HG03103 (cell line): Measurements from ENCODE around the gene SLC41A1.
A peak's percentile ranks its signal among the peaks of the same experiment; 100 is the strongest.
"Not testable (repeated sequence)": the region's sequence is repeated elsewhere in the genome, so short reads cannot be mapped to it uniquely, and the experiment has no call there.

Source experiments
- ATAC-seq: cut with Tn5 transposase; IDR thresholded peaks from one replicate; pipeline ENCODE4 v1.9.1; 2021; ENCODE audit warnings: low read depth; ENCODE audit not compliant: unreplicated experiment

SLC41A1 gene

DNA sequence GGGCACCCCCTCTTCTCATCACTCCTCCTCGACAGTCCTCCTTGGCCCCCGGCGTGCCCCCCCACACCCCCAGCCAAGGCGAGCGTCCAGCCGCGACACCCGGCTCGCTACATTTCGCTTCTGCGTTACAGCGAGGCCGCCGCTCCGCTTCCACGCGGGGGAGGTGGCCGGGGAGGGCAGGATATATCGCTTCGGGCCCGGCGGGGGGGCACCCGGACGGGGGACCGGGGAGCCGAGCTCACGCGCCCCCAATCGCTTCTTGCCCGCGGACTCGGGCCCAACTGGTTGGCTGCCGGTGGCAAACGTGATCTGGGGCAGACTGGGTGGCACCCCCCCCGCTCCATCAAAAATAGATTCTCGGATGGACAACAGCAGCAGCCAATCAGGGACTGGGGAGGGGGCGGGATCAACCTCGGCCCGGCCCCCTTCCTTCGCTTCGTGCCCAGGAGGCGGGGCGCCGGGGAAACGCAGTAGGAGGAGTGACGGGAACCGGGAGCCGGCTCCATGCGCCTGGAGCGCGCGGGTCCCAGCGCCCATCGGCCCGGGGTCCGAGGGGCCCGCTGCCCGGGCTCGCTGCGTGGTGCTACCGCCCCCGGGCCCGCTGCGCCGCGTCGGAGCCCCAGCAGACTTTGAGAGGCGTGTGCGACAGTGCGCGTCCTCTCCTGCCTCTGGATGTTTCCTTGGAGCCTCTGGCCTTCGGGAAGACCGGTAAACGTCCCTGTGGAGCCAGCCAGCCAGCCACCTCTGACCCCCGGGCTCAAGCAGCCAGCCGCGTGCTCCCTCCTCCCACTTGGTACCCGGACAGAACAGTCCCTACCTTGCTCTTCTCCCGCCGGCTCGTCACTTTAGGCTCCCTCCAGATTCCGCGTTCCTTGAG lies at the start of gene SLC41A1:
Gene SLC41A1 (minus strand): TSS at position 321 of the 877 bp plus-strand sequence. CDS start 2,757 bp downstream, outside the sequence.
- peak; percentile 58 for ATAC-seq

DNA sequence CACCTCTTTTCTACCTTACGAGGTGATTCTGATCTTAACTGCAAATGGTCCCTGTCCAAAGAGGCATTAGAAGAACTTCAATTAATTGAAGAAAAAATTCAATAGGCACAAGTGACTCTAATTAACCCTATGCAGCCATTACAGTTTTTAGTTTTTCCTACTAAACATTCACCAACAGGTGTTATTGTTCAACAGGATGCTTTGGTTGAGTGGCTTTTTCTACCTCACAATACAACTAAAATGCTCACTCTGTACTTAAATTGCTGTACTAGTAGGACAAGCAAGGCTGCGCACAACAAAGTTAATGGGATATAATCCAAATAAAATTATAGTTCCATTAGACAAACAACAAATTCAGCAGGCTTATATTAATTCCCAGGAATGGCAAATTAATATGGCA lies 48.5 kb upstream of the SLC41A1 start:
- ATAC-seq: no peak

DNA sequence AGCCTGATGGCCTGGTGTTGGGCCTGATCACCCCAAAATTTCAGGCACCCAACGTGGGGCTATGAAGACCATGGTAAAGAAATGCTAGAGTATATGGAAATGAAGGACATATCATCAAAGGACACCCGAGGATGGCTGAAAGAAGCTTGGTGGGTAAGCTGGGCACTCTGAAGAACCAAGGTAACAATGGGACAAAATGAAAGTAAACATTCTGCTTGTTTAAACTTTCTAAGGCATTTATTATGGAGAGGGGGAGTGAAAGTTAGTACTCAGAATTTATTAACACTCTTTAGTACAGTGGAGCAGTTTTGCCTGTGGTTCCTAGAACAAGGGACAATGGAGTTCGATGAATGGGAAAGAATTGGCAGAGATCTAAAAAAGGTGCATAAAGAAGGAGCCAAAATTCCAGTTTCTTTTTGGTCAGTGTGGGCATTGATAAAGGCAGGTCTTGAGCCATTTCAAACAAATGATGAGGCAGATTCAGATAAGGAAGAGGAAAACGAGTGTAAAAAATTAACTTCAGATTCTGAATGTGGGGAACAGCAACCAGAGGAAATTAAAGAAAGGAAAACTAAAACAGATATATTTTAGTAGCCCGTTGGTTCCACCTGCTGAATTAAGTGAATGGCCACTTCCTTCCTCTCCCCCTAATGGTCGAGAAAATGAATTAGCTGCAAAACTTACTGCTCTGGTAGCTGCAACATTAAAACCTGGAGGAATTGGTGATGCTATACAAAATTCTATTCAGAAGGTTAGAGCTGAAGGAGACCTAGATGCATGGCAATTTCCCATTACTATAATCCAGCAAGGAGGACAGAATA lies 45.4 kb upstream of the SLC41A1 start:
- no peak for ATAC-seq

DNA sequence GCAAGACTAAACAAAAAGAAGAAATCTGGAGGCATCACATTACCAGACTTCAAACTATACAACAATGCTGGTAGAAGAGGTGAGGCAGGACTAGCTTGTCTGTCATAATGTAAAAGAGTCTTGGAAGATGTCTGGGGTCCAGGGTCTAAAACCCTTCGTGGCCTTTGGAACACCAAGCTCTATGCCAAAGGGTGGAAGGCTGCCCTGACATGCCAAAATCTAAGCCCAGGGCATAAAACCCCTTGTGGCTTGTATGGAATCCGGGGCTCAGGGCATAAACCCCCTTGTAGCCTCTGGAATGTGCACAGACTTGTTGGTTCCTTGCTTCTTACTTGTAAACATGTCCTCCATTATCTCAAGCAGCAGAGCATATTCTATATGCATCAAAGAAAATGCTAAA lies 44.5 kb upstream of the SLC41A1 start:
- not testable (repeated sequence) for ATAC-seq

DNA sequence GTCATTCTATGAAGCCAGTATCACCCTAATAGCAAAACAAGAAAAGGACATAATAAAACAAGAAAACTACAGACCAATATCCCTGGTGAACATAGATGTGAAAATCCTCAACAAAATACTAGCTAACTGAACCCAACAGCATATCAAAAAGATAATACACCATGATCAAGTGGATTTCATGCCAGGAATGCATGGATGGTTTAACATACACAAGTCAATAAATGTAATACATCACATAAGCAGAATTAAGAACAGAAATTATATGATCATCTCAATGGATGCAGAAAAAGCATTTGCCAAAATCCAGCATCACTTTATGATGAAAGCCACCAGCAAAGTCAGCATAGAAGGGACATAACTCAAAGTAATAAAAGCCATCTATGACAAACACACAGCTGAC lies 43.4 kb upstream of the SLC41A1 start:
- ATAC-seq: no peak

DNA sequence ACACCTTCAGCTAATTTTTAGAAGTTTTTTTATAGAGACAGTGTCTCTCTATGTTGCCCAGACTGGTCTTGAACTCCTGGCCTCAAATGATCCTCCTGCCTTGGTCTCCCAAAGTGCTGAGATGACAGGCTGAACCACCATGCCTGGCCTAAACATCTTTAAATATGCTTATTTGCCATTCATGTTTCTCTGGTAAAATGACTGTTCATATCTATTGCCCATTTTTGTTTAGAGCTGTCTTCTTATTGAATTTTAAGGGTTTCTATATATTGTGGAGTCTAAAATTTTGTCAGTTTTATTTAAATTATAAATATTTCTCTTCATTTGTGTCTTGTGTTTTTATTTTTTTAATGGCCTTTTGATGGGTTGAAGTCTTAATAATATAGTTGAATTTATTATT lies 40.0 kb upstream of the SLC41A1 start:
- ATAC-seq: no peak

DNA sequence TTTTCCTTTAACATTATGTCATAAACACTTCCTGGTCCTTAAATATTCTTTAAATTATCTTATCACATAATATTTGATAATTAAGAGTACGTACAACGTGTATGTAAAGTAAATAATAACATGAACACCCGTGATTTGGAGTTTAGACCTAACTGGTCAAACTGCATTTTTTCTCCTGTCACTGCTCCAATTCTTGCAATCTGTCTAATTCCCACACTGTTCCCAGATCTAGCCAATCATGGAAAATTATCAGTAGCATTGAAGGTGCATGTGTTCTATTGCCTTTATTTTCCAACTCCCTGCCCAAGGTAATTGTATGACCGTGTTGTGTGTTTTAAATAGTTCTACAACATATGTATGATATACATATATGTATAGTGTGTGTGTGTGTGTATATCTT lies 39.0 kb upstream of the SLC41A1 start:
- no peak for ATAC-seq

DNA sequence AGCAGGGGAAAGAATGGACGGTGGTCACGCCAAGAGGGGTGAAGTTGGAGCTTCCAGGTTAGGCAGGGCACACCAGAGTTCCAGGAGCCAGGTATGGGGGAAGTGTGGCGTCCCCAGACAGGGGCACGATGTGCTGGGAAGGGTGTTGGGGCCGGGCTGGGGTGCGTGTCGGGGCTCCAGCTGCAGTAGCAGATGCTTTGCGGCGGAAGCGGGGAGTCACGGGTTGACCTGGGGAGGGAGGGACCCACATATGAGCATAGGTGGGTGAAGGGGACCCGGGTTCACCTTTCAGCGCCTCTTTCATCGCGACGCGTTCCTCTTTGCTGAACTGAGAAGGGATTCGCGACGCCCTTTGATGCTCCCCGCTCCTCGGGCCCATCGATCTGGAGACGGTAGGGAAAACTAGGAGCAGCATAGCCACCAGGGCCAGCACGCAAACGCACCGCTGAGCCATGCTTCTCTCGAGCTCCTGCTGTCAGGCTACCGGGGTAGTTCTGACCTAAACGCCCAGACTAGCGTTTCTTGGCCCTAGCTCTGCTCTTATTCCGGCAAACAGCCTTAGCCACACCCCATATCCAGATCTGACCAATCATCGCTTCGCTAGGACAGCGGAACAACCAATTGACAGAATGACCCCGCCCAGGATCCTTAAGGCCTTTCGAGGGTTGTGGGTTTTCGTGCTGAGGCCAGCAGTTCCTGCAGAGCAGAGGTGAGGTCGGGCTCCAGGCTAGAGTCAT lies 36.8 kb upstream of the SLC41A1 start, which contains the start of gene PM20D1:
Gene PM20D1 (minus strand): TSS at position 514 of the 737 bp plus-strand sequence. CDS start 60 bp downstream, at position 454.
- peak; percentile 79 for ATAC-seq

DNA sequence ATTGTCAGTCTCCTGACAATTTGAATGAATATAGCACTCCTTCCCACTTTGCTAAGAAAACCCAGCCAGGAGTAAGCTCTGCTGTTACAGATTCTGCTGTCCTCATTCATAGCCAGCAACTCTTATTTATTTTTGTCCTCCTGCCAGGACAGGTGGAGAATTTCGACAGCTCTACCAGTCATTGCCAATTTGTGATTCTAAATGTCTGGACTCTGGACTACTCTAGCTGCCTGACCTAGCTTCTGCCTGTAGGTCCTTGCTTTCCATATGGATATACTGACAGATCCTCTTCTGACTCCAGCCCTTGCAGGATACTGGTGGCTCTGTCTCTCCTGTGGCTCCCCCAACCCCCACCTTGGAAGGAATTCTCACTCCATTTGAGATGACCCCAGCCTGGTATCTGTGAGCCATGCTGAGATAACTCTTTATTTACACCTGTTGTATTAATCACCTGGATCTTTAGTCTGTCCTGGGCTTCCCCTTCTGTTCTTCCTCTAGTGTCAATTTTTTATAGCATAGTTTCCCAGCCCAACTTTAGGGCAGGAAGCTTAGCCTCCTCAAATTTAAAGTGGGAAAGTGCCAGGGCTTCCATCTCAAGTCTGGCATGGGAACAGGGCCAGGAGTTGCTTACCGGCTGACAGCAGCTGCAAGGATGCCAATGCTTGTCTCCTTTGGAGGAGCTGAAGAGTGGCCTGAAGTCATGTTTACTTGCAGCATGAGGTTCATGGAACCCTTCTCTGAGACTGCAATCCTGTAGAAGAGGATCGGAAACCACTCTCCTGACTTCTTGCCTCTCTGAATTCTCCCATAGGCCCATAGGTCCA lies 30.2 kb upstream of the SLC41A1 start:
- ATAC-seq: no peak

DNA sequence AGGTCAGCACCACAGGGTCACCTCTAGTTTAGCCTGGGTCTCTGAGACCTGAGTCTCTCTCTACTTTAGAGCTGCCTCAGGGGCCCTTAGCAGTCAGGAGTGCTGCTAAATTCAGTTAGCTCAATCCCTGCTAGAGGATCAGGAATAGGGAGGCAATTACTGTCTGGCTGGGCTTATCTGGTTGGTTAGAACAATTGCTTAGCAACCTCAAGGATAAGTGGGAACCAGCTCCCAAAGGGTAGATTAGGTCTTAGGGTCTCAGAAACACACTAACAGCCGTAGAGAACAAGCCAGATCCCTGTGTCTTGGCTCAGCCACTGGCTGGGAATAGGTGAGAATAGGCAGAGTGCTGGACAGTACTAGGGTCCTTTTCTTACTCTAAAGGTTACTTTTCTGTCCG lies 29.2 kb upstream of the SLC41A1 start:
- no peak for ATAC-seq

DNA sequence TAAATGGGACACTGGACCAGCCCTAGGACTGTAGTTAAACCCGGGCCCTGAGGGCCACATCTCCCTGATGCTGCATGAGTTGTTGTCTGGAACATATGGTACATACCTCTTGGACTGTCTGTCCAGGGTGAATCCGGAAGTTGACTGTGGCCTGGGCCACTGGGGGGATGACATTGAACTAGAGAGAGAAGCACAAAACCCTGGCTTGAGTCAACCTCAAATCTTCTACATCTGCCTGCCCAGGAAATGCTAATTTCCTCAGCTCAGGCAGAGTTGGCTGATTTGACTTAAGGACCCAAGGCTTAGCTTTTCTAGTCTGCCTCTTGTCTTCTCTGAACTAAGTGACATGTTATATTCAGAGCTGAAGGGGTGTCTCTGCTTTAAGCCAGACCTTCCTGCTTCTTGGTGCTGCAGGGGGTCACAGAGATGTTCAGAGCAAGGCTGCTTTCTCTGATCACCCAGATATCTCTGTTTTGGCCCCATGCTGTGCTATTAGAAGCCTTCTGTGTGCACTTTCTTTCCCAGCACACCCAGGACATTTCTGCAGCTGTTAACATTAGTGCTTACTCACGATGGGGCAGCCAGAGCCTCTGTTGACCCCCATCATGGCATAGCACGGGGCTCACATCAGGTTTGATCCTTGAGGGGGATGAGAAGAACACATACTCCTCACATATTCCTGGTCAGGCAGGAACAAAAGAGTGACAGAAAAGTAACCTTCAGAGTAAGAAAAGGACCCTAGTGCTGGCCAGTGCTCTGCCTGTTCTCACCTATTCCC lies 27.3 kb upstream of the SLC41A1 start:
- ATAC-seq: no peak

DNA sequence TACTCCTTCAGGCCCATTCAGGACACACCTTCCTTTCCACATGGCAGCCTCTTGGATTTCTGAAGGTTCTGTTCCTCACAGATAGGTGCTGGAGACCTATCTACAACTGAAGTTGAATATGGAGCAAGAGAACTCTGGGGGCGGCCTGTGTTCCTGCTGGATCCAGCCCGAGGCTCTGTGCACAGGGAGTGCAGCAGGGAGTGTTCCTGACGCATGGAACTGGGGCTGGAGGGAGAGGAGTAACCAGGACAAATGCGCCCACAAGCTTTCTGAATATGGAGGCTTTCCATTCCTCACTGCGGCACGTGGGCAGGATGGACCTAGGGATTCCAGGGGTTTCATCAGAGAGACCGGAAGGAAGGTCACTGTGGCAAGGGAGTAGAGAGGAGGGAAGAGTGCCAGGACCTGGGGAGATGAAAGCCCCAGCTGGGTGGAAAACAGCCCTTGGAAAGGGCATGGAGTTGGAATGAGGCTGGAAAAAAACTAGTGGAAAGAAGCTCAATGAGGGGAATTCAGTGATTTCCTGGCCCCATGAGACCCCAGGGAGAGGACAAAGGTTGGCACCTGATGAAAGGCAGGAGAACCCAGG lies 24.5 kb upstream of the SLC41A1 start:
- ATAC-seq: no peak

DNA sequence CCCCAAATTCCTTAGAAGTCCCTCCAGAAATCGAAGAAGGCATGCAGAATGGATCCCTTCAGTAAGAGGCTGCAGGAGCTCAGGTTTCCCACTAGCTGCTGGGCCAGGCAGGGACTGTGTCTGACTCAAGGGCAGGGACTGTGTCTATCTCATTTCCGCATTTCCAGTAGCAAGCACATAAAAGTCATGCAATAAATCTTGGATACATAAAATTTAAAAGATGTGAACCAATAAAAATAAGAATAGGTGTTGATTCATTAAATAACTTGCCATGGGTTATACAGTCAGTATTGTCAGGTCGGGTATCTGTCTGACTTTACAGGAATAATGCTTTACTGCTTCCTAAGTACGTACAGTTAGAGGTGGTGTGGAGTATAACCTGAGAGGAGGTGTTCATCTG lies 21.8 kb upstream of the SLC41A1 start:
- ATAC-seq: no peak

DNA sequence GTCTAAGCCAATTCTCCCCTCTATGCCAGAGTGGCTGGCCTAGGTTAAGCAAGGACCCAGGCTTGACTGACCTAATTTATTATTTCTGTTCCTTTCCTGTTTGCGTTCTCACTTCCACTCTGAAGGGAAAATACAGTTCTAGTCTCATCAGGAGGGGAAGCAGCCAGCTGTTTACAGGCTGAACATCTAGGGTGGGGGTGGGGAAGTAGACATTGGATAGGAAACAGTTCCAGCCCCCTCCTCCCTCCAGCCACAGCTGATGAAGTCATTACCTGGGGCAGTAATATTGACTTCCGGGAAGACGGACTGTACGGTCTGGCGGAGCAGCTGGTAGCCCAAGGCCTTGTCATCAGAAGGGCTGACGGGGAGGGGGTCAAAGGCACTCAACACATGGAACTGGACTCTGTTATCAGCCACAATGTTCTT lies 19.3 kb upstream of the SLC41A1 start:
- no peak for ATAC-seq

DNA sequence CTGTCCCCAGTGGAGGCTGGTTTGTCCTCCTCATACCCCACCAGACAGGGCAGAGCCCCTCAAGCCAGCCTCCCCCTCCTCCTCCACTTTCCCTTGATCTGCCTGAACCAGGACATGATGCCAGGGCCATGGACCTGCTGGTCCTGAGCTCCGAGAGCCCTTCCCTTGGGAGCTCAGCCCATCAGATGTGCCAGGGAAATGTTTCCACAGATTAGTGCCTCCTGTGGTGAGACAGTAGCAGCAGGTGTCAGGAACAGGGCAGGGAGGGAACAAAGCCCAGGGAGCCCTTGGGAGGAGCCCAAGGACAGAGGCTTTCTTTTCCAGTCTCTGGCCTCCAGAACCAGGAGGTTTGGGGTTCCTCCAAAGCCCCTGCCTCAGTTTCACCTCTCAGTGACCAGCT lies 14.6 kb upstream of the SLC41A1 start:
- no peak for ATAC-seq

DNA sequence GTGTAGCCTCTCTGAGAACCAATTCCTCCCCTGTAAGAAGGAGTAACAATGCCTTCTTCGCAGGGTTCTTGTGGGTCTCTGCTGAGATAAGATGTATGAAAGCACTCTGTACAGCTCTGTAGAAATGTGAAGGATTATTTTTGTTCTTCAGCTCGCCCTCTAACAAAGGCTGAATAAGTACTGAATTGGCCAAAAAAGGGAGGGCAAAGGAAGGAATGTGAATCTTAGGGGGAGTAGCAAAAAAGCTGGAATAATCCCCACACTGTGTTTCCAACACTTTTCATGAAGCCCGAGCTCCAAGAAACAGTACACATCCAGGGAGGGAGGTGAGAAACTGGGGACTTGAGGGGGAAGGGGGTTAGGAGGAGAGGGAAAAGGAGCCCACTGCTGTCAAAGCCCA lies 14.0 kb upstream of the SLC41A1 start:
- no peak for ATAC-seq

DNA sequence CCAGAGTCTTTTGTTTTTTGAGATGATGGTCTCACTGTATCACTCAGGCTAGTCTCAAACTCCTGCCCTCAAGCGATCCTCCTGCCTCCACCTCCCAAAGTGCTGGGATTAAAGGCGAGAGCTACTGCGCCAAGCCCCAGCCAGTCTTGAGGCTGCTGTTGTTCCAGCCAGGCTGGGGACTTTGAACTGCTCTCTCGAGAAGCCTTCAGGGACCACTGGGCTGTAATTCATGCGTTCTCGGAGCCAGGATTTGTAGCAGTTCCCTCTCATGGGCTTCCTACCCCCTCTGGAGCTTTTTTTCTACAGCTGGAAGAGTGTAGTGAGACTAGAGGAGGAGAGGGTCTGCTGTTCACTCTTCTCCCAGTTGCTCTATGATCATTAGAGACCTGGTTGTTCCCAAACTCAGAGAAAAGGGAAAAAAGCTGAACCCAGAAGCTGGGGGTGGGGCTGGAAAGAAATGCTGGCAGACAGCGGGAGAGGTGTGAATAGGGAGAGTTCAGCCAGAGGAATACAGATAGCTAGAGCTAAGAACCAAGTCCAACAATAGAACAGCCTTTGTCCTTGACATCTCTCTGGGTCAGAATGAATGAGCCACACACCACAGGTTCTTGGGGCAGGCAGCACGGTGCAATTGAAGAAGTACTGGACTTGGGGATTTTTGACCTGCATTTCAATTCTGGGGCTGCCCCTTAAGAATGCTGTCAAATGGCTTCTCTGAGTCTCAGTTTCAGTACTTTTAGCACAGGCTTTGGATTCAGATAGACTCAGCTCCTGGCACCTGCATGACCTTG lies 13.2 kb upstream of the SLC41A1 start:
- no peak for ATAC-seq

DNA sequence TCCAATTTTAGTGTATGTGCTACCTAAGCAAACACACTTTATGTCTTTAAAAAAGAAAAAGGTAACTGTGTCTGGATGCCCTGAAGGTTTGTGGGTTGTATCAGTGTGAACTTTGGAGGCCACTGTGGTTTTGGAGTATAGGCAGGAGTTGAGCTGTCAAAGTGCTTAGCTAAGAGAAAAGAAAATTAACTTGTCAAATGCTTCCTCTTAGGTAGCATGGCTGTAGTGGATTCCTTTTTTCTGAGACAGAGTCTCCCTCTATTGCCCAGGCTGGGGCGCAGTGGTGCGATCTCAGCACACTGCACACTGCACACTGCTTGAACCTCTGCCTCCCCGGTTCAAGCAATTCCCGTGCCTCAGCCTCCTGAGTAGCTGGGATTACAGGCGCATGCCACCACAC lies 11.2 kb upstream of the SLC41A1 start:
- no peak for ATAC-seq
